Karpas-422 (cell line): ENCODE results near the gene MGAT5B. TPM values are rescaled to one million over a fixed set of nuclear protein-coding genes. Genes with fewer than 3 reads are reported as not detected.
"Not testable (repeated sequence)": the region's sequence is repeated elsewhere in the genome, so short reads cannot be mapped to it uniquely, and the experiment has no call there.

Source experiments
- DNase-seq: peaks from one replicate; pipeline ENCODE4 v3.0.0-alpha.2; 2015
- H2AFZ ChIP-seq: fragments of 200-600 bp; sonication (generic); 2 replicates; pipeline ENCODE4 v1.6.1; 2014; ENCODE audit warnings: antibody characterized with exemption, low read length, mixed read lengths
- H3K27ac ChIP-seq: fragments of 200-600 bp; sonication (generic); 2 replicates; pipeline ENCODE4 v1.5.1; 2014; ENCODE audit warnings: mild to moderate bottlenecking, low read length, moderate library complexity
- H3K27me3 ChIP-seq: fragments of 200-600 bp; sonication (generic); 2 replicates; pipeline ENCODE4 v1.6.1; 2014; ENCODE audit warnings: low read length, mixed read lengths
- H3K36me3 ChIP-seq: fragments of 200-600 bp; sonication (generic); 2 replicates; pipeline ENCODE4 v1.6.1; 2014; ENCODE audit warnings: low read length, mixed read lengths; ENCODE audit not compliant: insufficient read depth
- H3K4me1 ChIP-seq: fragments of 200-600 bp; sonication (generic); 2 replicates; pipeline ENCODE4 v1.6.1; 2014; ENCODE audit warnings: mild to moderate bottlenecking, low read length, mixed read lengths
- H3K4me2 ChIP-seq: fragments of 200-600 bp; sonication (generic); 2 replicates; pipeline ENCODE4 v1.6.1; 2014; ENCODE audit warnings: low read length, low read depth, mild to moderate bottlenecking; ENCODE audit not compliant: poor library complexity, severe bottlenecking
- H3K4me3 ChIP-seq: fragments of 200-600 bp; sonication (generic); 2 replicates; pipeline ENCODE4 v1.5.1; 2014; ENCODE audit warnings: mild to moderate bottlenecking, antibody characterized with exemption, low read length, mixed read lengths
- H3K79me2 ChIP-seq: fragments of 200-600 bp; sonication (generic); 2 replicates; pipeline ENCODE4 v1.6.1; 2014; ENCODE audit warnings: mild to moderate bottlenecking, low read length, mixed read lengths
- H3K9ac ChIP-seq: fragments of 200-600 bp; sonication (generic); 2 replicates; pipeline ENCODE4 v1.6.0; 2014; ENCODE audit warnings: low read length
- H3K9me2 ChIP-seq: fragments of 200-600 bp; sonication (generic), shearing (Covaris generic); replicated peaks from 2 replicates; pipeline ENCODE4 v1.6.0; 2014; ENCODE audit warnings: mild to moderate bottlenecking, low read length, moderate library complexity; ENCODE audit not compliant: insufficient read depth
- H3K9me3 ChIP-seq: fragments of 300-700, 200-600 bp; sonication (generic); 2 replicates; pipeline ENCODE4 v1.6.1; 2014; ENCODE audit warnings: low read length, mixed read lengths
- H4K20me1 ChIP-seq: fragments of 200-600 bp; sonication (generic); 2 replicates; pipeline ENCODE4 v1.6.1; 2014; ENCODE audit warnings: mild to moderate bottlenecking, antibody characterized with exemption, low read length, low read depth; ENCODE audit not compliant: insufficient read depth
- total RNA-seq: library from RNA; depleted of rRNA; stranded (reverse); fragments of >200 nt; shearing (Covaris generic); gene quantifications from 2 replicates; pipeline ENCODE4 v1.2.3, GENCODE V29; 2014; ENCODE audit warnings: low replicate concordance

MGAT5B gene
- total RNA-seq, 1 experiment from 2014 or later: not detected

DNA sequence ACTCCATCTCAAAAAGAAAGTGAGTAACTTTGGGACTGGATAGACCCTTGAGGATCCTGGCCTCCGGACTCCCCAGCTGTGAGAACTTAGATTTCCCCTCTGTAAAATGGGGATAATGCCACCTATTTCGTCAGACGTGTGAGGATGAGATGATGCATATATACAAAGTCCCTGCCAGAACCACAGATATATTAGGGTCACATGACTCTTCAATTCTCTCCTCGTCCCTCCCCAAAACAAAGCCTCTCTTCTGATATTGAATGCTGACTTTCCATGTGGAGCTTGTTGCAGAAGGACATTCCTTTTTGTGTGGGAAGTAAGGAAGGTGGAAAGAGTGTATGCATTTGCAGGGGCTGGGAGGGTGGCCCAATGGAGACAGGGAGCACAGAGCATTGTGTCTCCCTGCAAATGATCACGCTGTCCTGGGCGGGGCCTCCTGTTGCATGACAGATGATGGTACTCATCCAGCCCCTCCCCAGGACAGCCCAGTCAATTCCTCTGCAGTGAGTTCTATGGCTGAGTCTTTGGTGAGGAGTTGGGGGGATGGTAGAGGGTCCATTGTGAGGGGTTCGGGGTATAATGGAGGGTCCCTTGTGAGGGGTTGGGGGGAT is 35.1 kb upstream of the MGAT5B start:
- H3K4me1 ChIP-seq: no peaks in the 10 kb centered on the region
- no peak overlapping the region for H3K9ac ChIP-seq
- H3K36me3 ChIP-seq: no peaks in the 10 kb centered on the region

DNA sequence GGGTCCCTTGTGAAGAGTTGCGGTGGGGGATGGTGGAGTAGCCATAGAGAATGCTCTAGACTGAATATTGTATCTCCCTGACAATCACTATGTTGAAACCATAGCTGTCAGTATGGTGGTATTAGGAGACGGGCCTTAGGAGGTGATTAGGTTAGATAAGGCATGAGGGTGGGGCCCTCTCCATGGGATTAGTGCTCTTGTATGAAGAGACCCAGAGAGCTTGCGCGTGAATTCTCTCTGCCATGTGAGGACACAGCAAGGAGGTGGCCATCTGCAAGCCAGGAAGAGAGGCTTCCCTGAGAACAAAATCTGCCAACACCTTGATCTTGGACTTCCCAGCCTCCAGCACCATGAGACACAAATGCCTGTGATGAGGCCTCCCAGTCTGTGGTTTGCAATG is 34.5 kb upstream of the MGAT5B start:
- H3K79me2 ChIP-seq: no peaks in the 10 kb centered on the region
- no peaks in the 10 kb centered on the region for H3K9me2 ChIP-seq
- no peak for DNase-seq
- H4K20me1 ChIP-seq: no peaks in the 10 kb centered on the region
- no peak overlapping the region for H3K27ac ChIP-seq
- H3K4me3 ChIP-seq: no peak overlapping the region
- no peaks in the 10 kb centered on the region for H3K4me1 ChIP-seq
- no peaks in the 10 kb centered on the region for H3K36me3 ChIP-seq
- H3K9me3 ChIP-seq: no peaks in the 10 kb centered on the region
- H2AFZ ChIP-seq: no peak overlapping the region
- no peak overlapping the region for H3K4me2 ChIP-seq
- no peaks in the 10 kb centered on the region for H3K27me3 ChIP-seq
- H3K9ac ChIP-seq: no peak overlapping the region

More for the DNA sequence above, 35.1 kb upstream of the MGAT5B start:
- Histone ChIP-seq H4K20me1 (no peaks in the 10 kb centered on the region), H3K27me3 (no peaks in the 10 kb centered on the region), H3K4me2 (no peak overlapping the region), H3K79me2 (no peaks in the 10 kb centered on the region), H3K4me3 (no peak overlapping the region), H3K9me2 (no peaks in the 10 kb centered on the region), H3K9me3 (no peaks in the 10 kb centered on the region), H3K27ac (no peak overlapping the region), H2AFZ (no peak overlapping the region)
- no peak for DNase-seq

DNA sequence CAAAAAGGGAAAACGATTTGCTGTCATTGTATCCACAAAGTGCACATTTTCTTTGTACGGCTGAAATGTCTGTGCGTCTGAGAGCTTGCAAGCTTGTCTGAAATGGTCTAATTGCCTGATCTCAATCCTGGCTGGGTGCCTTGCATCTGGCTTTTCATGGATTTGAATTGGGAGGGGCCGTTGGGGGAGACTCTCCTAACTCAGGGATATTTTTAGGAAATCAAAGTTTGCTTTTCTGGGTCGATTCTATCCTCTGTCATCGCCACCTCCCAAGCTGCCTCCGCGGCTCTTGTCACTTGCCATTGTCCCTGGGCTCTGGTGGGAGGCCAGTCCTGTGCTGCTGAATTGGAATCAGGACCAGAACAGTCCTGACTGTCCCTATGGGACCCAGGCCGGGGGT is 33.3 kb upstream of the MGAT5B start:
- H3K4me2 ChIP-seq: no peak overlapping the region
- H3K9ac ChIP-seq: no peak overlapping the region
- no peak overlapping the region for H3K27ac ChIP-seq
- DNase-seq: no peak
- peaks cover 9% of the 10 kb centered on the region for H3K4me1 ChIP-seq
- H2AFZ ChIP-seq: no peak overlapping the region
- no peaks in the 10 kb centered on the region for H3K9me3 ChIP-seq
- no peaks in the 10 kb centered on the region for H3K79me2 ChIP-seq
- no peaks in the 10 kb centered on the region for H3K9me2 ChIP-seq
- H4K20me1 ChIP-seq: no peaks in the 10 kb centered on the region
- H3K4me3 ChIP-seq: no peak overlapping the region
- no peaks in the 10 kb centered on the region for H3K36me3 ChIP-seq
- no peaks in the 10 kb centered on the region for H3K27me3 ChIP-seq

DNA sequence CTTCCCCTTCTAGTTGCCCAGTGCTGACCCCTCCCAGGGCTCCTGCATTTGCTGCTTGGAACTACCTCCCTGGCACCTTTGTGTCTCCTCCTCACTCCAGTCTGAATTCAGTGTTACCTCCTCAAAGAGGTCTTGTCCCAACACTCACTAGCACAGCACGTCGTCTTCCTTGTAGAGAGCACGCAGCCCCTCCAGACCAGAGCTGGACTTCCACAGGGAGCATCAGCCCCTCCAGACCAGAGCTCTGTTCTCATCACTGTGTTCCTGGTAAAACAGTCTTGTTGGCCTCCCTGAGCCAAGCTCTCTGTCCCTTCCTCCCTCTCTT is 27.8 kb upstream of the MGAT5B start:
- no peak for DNase-seq
- H3K4me3 ChIP-seq: no peak overlapping the region

DNA sequence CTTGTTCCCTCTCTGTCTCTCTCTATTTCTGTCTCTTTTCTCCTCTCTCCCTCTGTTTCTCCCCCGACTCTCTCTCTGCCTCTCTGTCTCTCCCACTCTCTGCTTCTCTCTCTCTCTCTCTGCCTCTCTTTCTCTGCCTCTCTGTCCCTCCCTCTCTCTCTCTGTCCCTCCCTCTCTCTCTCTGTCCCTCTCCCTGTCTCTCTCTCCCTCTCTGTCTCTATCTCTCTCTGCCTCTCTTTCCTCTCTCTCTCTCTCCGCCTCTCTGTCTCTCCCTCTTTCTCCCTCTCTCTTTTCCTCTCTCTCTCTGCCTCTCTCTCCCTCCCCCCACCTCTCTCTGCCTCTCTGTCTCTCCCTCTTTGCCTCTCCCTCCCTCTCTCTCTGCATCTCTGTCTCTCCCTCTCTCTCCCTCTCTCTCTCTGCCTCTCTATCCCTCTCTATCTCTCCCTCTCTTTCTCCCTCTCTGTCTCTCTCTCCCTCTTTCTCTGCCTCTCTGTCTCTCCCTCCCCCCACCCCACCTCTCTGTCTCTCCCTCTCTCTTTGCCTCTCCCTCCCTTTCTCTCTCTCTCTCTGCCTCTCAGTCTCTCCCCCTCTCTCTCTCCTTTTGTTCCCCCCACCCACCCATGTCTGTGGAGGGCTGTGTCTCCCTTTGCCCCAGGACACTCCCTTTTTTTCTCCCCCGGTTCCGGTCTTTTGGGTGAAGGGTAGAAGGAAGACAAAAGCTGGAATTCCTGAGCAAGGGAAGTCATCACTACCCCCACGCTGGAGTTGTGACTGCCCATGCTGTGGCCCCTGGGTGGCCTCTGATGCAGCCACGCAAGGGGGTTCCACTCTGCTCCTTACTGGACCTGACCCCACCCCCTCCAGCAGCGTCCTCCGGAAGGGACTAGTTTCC is 27.1 kb upstream of the MGAT5B start:
- DNase-seq: no peak
- Histone ChIP-seq H3K4me3 (no peak overlapping the region), H2AFZ (peak overlapping the region; percentile 60; the same call in 1 of the 2 replicates), H3K79me2 (no peaks in the 10 kb centered on the region), H3K4me2 (peak overlapping the region; percentile 58), H4K20me1 (no peaks in the 10 kb centered on the region), H3K4me1 (peaks cover 71% of the 10 kb centered on the region), H3K36me3 (no peaks in the 10 kb centered on the region), H3K27ac (no peak overlapping the region), H3K27me3 (no peaks in the 10 kb centered on the region), H3K9me3 (no peaks in the 10 kb centered on the region), H3K9ac (peak overlapping the region; percentile 50; the same call in 1 of the 2 replicates), H3K9me2 (no peaks in the 10 kb centered on the region)

More for the DNA sequence above, 27.8 kb upstream of the MGAT5B start:
- Histone ChIP-seq H3K36me3 (no peaks in the 10 kb centered on the region), H4K20me1 (no peaks in the 10 kb centered on the region), H2AFZ (0 out of 2 replicates have a peak overlapping the region, but pooled peaks have one; percentile 60), H3K9me3 (no peaks in the 10 kb centered on the region), H3K27ac (no peak overlapping the region), H3K4me2 (peak overlapping the region; percentile 58), H3K9ac (peak overlapping the region; percentile 50; the same call in 1 of the 2 replicates), H3K27me3 (no peaks in the 10 kb centered on the region), H3K4me1 (peaks cover 64% of the 10 kb centered on the region), H3K79me2 (no peaks in the 10 kb centered on the region), H3K9me2 (no peaks in the 10 kb centered on the region)

DNA sequence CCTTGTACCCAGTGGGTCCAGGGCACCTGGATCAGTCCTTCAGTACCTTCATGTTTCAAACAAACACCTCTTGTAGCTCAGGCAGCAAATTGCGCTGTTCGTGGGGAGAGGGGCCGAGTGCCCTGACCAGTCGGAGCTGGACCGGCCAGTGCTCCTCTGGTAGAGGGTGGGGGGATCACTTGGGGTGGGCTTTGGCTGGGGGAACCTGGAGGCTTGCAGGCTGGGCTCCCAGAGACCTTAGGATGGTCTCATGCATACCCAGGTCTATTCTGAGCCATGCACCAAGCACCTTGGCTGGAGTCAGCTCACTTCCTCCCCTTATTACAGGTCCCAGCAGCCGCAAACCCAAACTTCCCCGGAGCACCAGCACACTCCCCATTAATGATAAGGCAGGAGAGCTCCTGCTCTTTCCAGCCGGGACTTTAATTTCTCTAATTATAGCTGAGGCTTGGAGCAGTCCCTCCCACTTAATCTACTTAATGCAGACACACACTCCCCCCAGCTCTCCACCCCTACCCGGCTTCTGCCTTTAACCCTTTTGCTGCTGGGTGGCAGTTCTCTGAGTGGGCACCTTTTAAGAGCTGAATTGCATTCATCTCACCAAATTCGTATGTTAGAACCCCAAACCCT is 26.3 kb upstream of the MGAT5B start:
- H3K4me3 ChIP-seq: 0 out of 2 replicates have a peak overlapping the region, but pooled peaks have one; percentile 14
- no peaks in the 10 kb centered on the region for H3K9me3 ChIP-seq
- H3K9me2 ChIP-seq: no peaks in the 10 kb centered on the region
- H3K9ac ChIP-seq: peak overlapping the region; percentile 21; the same call in 1 of the 2 replicates
- no peak overlapping the region for H3K27ac ChIP-seq
- H3K4me1 ChIP-seq: peaks cover 79% of the 10 kb centered on the region
- H3K27me3 ChIP-seq: no peaks in the 10 kb centered on the region
- H3K36me3 ChIP-seq: no peaks in the 10 kb centered on the region
- H3K4me2 ChIP-seq: peak overlapping the region; percentile 58
- no peak for DNase-seq
- H3K79me2 ChIP-seq: no peaks in the 10 kb centered on the region
- no peak overlapping the region for H2AFZ ChIP-seq
- H4K20me1 ChIP-seq: no peaks in the 10 kb centered on the region

DNA sequence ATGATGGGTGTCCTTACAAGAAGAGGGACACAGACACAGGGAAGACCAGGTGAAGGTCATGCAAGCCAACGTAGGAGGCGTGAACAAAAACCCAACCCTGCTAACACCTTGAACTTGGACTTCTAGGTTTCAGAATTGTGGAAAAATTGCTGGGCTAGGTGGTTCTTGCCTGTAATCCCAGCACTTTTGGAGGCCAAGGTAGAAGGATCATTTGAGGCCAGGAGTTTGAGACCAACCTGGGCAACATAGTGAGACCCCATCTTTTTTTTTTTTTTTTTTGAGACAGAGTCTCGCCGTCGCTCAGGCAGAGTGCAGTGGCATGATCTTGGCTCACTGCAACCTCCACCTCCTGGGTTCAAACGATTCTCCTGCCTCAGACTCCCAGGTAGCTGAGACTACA is 25.1 kb upstream of the MGAT5B start:
- not testable (repeated sequence) for H3K36me3 ChIP-seq, H3K4me3 ChIP-seq, H3K9me2 ChIP-seq, H3K79me2 ChIP-seq, H3K4me2 ChIP-seq, H3K27me3 ChIP-seq, H3K9me3 ChIP-seq, DNase-seq, H3K9ac ChIP-seq, H4K20me1 ChIP-seq, H2AFZ ChIP-seq
- peak overlapping the region; percentile 98 for H3K27ac ChIP-seq
- peaks cover 89% of the 10 kb centered on the region for H3K4me1 ChIP-seq
